ENCODE measurements around the gene CELSR1. TPM values are rescaled to one million over a fixed set of nuclear protein-coding genes. Genes with fewer than 3 reads are reported as not detected.

CELSR1 gene
- total and polyA plus RNA-seq, 2 donors (not counting 1 experiment from before 2014, with no cell fraction given) = 30.2 to 34.8 TPM

- 93% methylated on average over 3 of the region's 5 CpGs for WGBS (ENCODE audit: insufficient coverage)
- ChIA-PET POLR2A (no interaction called here), CTCF (no interaction called here)
- H4K20me1 ChIP-seq (ENCODE audit: control insufficient read depth, insufficient read depth, low read length, poor library complexity, severe bottlenecking) = no peaks in the 10 kb centered on the region
- Mint-ChIP-seq H3K9me3 (ENCODE audit: insufficient read depth) (no peaks in the 10 kb centered on the region), H3K4me3 (no peak overlapping the region), H3K27ac (no peak overlapping the region), H3K4me1 (no peaks in the 10 kb centered on the region), H3K27me3 (peaks cover 12% of the 10 kb centered on the region)
- no peak for ATAC-seq (ENCODE audit: low read depth)
- H3K36me3 ChIP-seq (replicated peaks in 1 of 2; ENCODE audit: control extremely low read depth in 1 of 2, control insufficient read depth in 1 of 2, extremely low read depth in 1 of 2, insufficient read depth in 2 of 2, low read length in 1 of 2) = no peaks in the 10 kb centered on the region
- H3K9ac ChIP-seq (ENCODE audit: low read length) = no peak overlapping the region
- H3K79me2 ChIP-seq (ENCODE audit: control insufficient read depth, insufficient read depth, low read length) = no peaks in the 10 kb centered on the region
- H3K9me3 ChIP-seq (ENCODE audit: control extremely low read depth in 1 of 3, control insufficient read depth in 2 of 3, insufficient read depth in 1 of 3, low read length in 2 of 3) = peaks cover 0 to 3% (median 0%) of the 10 kb centered on the region in 3 donors
- H3K27me3 ChIP-seq (replicated peaks in 1 of 4; ENCODE audit: control extremely low read depth in 1 of 4, control insufficient read depth in 3 of 4, insufficient read depth in 4 of 4, low read length in 3 of 4) = peaks cover 0 to 2% (median 0%) of the 10 kb centered on the region in 4 experiments
- H3K4me3 ChIP-seq (ENCODE audit: control extremely low read depth in 1 of 5, extremely low read depth in 1 of 5, insufficient read depth in 1 of 5, low read depth in 2 of 5, low read length in 4 of 5) = no peak overlapping the region
- no peak overlapping the region for H3K4me2 ChIP-seq (replicated peaks; ENCODE audit: low read depth, low read length, poor library complexity, severe bottlenecking)
- H2AFZ ChIP-seq (ENCODE audit: insufficient read depth, low read depth, low read length, poor library complexity, severe bottlenecking) = no peak overlapping the region
- H3K27ac ChIP-seq (ENCODE audit: low read length in 2 of 2) = no peak overlapping the region
- intact Hi-C loops (cut with micrococcal nuclease) = no loop called here
- no peak for TF ChIP-seq EZH2 (IDR thresholded peaks at IDR 0.05; ENCODE audit: borderline replicate concordance, insufficient read depth, low read depth, low read length, poor library complexity, severe bottlenecking)
- TF ChIP-seq, protein P1, sequence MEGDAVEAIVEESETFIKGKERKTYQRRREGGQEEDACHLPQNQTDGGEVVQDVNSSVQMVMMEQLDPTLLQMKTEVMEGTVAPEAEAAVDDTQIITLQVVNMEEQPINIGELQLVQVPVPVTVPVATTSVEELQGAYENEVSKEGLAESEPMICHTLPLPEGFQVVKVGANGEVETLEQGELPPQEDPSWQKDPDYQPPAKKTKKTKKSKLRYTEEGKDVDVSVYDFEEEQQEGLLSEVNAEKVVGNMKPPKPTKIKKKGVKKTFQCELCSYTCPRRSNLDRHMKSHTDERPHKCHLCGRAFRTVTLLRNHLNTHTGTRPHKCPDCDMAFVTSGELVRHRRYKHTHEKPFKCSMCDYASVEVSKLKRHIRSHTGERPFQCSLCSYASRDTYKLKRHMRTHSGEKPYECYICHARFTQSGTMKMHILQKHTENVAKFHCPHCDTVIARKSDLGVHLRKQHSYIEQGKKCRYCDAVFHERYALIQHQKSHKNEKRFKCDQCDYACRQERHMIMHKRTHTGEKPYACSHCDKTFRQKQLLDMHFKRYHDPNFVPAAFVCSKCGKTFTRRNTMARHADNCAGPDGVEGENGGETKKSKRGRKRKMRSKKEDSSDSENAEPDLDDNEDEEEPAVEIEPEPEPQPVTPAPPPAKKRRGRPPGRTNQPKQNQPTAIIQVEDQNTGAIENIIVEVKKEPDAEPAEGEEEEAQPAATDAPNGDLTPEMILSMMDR (IDR thresholded peaks at IDR 0.05) = no peak
- no peaks in the 10 kb centered on the region for H3K4me1 ChIP-seq (ENCODE audit: control insufficient read depth in 2 of 2, insufficient read depth in 2 of 2, low read length in 2 of 2)
- DNase-seq = no peak
Observed at GRCh38 chr22:46447906-46448305, 89.5 kb downstream of the CELSR1 start.

DNA sequence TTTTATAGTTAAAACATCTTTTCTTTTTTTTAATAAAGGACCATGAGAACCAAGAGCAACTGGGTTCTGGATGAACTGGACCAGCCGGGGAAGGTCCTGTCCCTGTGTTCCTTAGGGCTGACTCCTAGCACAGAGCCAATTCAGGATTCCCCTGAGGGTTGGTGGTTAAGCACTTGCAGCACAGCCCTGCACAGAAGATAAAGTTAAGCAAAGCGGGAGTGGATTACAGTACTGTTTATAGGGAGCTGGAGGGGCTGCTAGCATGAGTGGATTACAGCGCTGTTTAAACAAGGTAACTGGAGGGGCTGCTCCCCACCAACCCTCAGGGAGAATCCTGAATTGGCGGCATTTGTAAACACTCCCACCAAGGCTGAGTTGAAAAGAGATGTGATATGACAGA lies 90.6 kb downstream of the CELSR1 start:
- Mint-ChIP-seq H3K27ac (no peak overlapping the region), H3K9me3 (ENCODE audit: insufficient read depth) (no peaks in the 10 kb centered on the region), H3K27me3 (peaks cover 11% of the 10 kb centered on the region), H3K4me3 (no peak overlapping the region), H3K4me1 (no peaks in the 10 kb centered on the region)
- H3K4me3 ChIP-seq (ENCODE audit: control extremely low read depth in 1 of 5, extremely low read depth in 1 of 5, insufficient read depth in 1 of 5, low read depth in 2 of 5, low read length in 4 of 5) = no peak overlapping the region
- CTCF ChIA-PET = no interaction called here
- intact Hi-C loops (cut with micrococcal nuclease) = no loop called here
- H3K4me1 ChIP-seq (ENCODE audit: control insufficient read depth in 2 of 2, insufficient read depth in 2 of 2, low read length in 2 of 2) = no peaks in the 10 kb centered on the region
- no peaks in the 10 kb centered on the region for H3K79me2 ChIP-seq (ENCODE audit: control insufficient read depth, insufficient read depth, low read length)
- no peaks in the 10 kb centered on the region for H4K20me1 ChIP-seq (ENCODE audit: control insufficient read depth, insufficient read depth, low read length, poor library complexity, severe bottlenecking)
- H3K36me3 ChIP-seq (replicated peaks in 1 of 2; ENCODE audit: control extremely low read depth in 1 of 2, control insufficient read depth in 1 of 2, extremely low read depth in 1 of 2, insufficient read depth in 2 of 2, low read length in 1 of 2) = no peaks in the 10 kb centered on the region
- DNase-seq (no peak), ATAC-seq (ENCODE audit: low read depth) (no peak)
- peaks cover 0 to 2% (median 0%) of the 10 kb centered on the region in 4 experiments for H3K27me3 ChIP-seq (replicated peaks in 1 of 4; ENCODE audit: control extremely low read depth in 1 of 4, control insufficient read depth in 3 of 4, insufficient read depth in 4 of 4, low read length in 3 of 4)
- H2AFZ ChIP-seq (ENCODE audit: insufficient read depth, low read depth, low read length, poor library complexity, severe bottlenecking) = no peak overlapping the region
- no peak overlapping the region for H3K9ac ChIP-seq (ENCODE audit: low read length)
- TF ChIP-seq, protein P1 (IDR thresholded peaks at IDR 0.05) = no peak
- TF ChIP-seq EZH2 (IDR thresholded peaks at IDR 0.05; ENCODE audit: borderline replicate concordance, insufficient read depth, low read depth, low read length, poor library complexity, severe bottlenecking) = no peak
- WGBS (ENCODE audit: insufficient coverage) = 35% methylated on average over 2 of the region's 4 CpGs
- no peak overlapping the region for H3K27ac ChIP-seq (ENCODE audit: low read length in 2 of 2)
- peaks cover 0 to 3% (median 0%) of the 10 kb centered on the region in 3 donors for H3K9me3 ChIP-seq (ENCODE audit: control extremely low read depth in 1 of 3, control insufficient read depth in 2 of 3, insufficient read depth in 1 of 3, low read length in 2 of 3)
- POLR2A ChIA-PET = no interaction called here
- no peak overlapping the region for H3K4me2 ChIP-seq (replicated peaks; ENCODE audit: low read depth, low read length, poor library complexity, severe bottlenecking)
